Islet of Langerhans (tissue), 1 donor: ENCODE data around the gene RBM6.
"Not testable (repeated sequence)": the region's sequence is repeated elsewhere in the genome, so short reads cannot be mapped to it uniquely, and the experiment has no call there.

Experiments
- FAIRE-seq: peaks from one replicate; lab custom pipeline; 2011; peaks lifted over from hg19 to GRCh38; lab: Jason Lieb, UNC

Gene RBM6

DNA sequence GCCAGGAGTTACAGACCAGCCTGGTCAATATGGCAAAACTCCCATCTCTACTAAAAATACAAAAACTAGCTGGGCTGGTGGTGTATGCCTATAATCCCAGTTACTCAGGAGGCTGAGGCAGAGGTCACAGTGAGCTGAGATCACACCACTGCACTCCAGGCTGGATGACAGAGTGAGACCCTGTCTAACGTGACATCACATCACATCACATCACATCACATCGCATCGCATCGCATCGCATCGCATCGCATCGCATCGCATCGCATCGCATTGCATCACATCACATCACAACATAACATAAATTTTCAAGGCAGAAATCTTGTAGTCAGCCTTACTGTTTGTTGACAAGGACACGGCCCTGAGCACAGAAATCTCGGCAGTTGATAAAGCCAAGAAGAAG lies 44.4 kb downstream of the RBM6 start:
- no peak for FAIRE-seq

DNA sequence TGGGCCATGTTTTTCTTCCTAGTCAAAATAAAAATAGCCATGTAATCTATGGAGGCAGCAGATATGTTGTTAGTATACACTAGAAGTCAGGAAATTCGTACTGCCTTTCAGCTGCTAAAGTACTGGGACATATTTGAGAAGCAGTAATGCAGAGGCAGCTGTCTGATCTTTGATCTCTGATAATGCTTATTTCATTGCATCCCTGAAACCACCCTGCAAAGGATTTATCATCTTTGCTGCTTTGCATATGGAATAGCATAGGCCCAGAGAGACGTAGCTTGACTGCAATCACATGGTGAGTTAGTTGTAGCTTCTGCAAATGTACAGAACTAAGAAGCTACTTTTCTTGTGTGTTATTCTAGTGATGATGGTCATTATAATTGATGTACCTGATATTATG lies 52.4 kb downstream of the RBM6 start:
- FAIRE-seq: no peak

DNA sequence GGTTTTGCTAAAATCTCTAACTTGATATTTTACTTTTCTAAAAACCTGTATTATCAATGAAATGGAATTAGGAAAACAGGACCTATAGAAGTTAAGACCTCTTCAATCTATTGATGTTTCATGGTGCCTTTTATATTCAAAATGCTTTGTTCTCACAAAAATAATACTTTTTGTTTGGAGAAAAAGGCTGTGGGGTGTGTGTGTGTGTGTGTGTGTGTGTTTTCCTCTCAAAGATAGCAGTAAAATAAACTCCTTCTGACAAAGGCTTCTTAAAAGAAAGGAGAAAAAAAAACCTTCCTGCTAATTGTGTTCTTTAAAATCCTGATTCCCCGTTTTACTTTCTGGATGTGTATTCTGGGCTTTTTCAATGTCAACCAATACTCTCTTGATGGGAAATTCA lies 54.5 kb downstream of the RBM6 start:
- FAIRE-seq: no peak

DNA sequence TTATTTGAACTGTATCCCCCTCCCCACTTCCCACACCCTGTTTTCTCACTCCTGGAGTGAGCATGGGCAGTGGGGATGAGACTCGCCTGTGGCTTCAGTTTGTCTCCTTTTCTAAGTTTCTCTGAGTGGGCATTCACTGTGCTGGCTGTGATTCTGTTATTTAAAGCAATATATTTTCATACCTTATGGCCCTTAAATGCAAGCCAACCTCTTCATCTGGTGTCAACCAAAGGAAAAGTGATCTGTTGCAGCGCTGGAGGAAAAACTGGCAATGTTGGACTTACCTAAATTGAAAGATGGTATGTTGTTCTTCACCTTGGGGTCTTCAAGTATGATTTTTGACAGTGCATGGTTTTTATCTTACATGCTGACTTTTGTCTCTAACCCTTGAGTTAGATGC lies 56.1 kb downstream of the RBM6 start:
- FAIRE-seq: no peak

DNA sequence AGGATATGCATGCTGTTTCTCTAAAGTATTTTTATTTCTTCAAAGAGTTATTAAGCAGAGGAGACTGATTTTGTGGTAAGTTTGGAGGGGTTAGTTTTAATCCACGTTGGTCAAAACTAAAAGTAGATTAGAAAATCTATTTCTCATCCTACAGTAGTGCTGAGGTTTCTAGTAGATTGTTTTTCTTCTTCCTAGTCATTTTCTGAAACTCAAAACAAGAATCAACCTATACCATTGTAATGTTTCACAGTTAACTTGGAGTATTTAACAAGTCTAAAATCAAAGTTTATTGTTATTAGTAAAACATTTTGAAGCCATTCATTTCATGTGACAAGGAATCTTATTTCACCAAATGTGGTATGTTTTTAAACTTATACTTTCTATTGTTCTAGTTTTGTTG lies 57.9 kb downstream of the RBM6 start:
- peak; percentile 9 for FAIRE-seq

DNA sequence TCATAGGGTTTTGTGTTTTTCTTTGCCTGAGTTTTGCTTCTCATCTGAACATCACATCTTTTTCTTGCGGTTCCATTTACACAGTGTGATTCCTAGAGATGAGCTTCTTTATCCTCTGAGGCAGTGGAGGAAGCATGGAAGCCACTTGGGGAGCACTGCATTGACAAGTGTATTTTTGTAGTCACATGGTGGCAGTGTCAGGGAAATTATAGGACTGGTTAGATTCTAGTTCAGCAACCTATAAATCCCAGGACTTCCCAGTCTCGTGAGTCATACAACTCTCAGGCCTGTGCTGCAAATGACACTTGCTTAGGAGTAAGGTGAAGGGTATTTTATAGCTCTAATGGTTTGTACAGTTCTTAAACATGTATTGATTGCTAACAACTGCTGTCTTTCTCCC lies 58.4 kb downstream of the RBM6 start:
- no peak for FAIRE-seq

DNA sequence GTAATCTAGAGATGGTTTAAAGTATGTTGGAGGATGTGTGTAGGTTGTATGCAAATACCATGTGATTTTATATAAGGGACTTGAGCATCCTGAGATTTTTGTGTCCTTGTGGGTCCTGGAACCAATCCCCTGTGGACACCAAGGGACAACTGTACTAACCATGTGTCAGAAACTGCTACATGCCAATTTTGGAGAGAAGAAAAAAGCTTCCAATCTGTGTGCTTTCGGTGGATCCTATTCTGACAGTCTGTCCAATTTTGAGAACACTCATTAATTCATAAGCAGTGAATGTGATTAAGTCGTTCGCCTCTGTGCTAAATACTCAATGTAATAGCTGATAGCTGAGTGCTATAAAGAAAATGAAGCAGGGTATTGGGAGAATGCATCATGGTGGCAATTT lies 61.6 kb downstream of the RBM6 start:
- FAIRE-seq: no peak

DNA sequence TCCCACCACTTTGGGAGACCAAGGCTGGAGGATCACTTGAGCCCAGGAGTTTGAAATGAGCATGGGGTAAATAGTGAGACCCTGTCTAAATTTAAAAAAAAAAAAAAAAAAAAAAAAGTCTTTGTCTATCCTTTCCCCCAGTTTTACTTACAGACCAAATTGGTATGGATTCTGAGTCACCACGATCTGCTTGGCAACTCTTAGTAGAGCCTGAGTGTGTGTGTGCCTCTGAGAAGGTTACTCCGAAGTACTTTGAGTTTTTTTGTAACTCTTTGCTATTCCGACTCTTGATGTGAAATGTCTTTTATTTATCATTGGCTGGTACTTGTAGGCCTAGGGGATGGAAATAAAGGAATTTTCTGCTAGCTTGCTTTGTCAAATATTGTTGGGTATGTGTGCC lies 63.3 kb downstream of the RBM6 start:
- no peak for FAIRE-seq

DNA sequence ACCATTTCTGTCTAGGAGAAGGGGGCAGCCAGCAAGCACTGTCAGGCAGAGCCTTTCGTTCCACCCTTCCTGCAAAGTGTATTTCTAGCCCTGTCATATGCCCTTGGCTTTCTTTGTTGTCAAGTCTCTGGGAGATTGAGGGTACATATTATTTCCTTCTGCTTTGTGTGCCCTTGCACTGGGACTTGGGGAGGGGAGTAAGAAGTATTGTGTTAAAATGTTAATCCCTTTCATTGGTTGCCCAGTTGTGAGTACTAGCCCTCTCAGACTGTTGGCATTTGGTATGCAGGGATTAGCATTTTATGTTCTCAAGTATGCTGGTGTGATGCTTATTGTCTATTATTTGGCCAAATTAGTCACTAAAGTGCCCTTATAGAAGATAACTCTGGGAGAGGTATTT lies 63.9 kb downstream of the RBM6 start:
- FAIRE-seq: no peak

DNA sequence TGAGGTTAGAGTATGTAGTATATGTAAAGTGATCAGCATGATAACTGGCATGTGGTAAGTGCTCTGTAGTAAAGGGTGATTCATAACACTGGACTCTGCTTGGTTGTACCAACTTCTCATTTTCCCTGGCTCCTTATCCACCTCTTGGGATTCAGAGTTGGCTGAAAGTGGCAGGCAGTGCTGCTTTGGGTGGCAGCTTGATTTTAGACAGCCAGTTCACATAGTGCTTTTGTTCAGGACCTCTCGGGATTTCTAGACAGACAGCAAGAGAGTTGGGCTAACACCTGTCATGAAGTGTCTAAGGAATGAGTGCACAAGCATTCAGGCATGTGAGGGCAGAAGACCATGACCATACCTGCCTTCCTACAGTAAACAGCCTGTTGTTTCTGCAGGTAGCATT lies 69.0 kb downstream of the RBM6 start:
- no peak for FAIRE-seq

DNA sequence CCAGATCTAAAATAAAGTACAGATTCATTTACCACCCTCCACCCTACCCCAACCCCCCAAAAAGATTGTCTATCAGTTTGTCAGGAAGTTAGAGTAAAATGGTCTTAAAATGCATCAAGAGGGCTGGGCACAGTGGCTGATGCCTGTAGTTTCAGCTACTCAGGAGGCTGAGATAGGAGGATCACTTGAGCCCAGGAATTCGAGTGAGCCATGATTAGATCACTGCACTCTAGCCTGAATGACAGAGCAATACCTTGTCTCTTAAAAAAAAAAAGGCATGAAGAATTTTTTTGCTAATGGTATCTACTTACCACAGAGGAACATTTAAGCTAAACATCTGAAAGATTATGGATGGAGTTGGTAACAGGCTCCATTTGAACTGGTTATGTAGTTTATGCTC lies 71.0 kb downstream of the RBM6 start:
- no peak for FAIRE-seq

DNA sequence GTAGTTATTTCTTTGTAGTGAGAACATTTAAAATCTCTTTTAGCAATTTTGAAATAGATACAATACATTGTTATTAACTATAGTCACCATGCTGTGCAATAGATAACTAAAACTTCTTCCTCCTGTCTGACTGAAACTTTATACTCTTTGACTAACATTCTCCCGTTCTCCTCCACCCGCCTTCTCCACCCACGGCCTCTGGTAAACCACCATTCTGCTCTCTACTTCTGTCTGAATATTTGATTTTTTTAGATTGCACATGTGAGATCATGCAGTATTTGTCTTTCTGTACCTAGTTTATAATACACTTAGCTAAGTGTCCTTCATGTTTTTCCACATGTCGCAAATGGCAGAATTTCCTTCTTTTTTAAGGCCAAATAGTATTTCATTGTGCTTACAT lies 76.0 kb downstream of the RBM6 start:
- no peak for FAIRE-seq

DNA sequence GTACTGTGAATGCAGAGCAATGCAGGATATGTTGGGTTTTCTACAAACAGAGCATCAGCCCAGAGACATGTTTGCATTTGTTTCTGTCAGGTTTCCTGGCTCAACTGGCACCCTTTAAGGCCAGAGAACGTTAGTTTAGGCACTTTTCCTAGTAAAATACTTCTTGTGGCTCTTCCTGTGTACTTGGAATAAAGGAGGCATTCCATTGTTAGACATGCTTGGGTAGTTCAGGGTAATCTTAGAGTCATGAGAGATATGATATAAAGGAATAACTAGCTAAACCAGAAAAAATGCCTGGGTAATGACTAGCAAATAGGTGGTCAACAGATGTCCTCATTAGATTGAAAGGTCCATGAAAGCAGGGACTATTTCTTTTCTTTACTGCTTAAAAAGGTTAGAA lies 88.4 kb downstream of the RBM6 start:
- no peak for FAIRE-seq

DNA sequence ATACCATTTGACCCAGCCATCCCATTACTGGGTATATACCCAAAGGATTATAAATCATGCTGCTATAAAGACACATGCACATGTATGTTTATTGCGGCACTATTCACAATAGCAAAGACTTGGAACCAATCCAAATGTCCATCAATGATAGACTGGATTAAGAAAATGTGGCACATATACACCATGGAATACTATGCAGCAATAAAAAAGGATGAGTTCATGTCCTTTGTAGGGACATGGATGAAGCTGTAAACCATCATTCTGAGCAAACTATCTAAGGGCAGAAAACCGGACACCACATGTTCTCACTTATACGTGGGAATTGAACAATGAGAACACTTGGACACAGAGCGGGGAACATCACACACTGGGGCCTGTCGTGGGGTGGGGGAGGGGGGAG lies 91.3 kb downstream of the RBM6 start:
- not testable (repeated sequence) for FAIRE-seq

DNA sequence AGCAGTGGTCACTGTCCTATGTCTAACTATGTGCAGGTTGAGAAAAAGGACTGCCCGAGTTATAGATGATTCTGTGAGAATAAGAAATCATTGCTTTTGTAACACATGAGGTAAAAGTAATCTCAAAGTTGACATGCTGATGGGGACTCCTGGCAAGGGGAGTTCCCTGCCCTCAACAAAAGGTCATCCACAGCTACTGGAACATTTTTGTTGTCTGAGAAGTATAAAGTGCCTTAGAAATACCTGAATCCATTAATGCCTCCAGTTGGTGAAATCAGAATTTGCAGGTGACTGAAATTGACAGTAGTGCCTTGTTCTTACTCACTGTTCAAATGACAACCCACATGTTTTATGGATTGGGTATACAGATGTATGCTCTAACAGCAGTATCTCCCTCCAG lies 105.0 kb downstream of the RBM6 start:
- FAIRE-seq: no peak

DNA sequence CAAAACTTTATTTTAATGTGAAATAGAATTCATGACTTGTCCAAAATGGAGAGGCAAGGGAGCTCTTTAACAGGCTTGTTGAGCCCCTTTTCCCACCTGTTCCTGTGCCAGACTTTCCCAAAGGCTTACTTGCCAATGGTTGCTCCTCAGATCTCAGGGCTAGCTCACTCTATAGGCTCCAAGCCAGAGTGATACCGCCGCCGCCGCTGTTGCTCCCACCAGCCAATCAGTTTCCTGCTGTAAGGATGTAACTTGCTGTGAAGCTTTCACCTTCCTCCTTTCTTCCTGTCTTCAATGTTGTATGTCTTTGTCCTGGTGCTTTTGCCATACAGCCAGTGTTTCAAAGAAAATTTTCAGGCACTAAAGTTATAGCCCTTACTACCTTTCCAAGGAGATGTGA lies 107.5 kb downstream of the RBM6 start:
- FAIRE-seq: no peak

DNA sequence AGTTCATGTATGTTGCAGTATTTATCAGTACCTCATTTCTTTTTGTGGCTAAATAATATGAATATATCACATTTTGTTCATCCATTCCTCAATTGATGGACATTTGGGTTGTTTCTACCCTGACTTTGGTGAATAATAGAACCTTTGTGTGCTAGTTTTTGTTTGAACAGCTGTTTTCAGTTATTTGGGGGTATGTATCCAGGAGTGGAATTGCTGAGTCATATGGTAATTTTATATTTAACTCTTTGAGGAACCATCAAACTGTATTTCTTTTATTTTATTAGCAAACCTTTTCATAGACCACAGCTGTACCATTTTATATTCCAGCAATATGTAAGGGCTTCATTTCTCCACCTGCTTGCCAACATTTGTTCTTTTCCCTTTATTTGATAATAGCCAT lies 110.4 kb downstream of the RBM6 start:
- no peak for FAIRE-seq

DNA sequence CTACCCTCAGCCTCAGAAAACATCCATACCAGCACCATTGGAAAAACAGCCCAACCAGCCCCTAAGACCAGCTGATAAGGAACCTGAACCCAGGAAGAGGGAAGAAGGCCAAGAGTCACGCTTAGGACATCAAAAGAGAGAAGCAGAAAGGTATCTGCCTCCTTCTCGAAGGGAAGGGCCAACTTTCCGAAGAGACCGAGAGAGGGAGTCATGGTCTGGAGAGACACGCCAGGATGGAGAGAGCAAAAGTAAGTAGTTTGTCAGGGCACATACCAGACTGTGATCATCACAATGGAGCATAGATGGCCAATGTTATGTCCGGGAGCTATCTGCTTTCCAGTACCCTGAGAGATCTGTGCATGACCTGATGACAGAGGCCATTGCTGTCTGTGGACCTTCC lies 117.8 kb downstream of the RBM6 start:
- no peak for FAIRE-seq

DNA sequence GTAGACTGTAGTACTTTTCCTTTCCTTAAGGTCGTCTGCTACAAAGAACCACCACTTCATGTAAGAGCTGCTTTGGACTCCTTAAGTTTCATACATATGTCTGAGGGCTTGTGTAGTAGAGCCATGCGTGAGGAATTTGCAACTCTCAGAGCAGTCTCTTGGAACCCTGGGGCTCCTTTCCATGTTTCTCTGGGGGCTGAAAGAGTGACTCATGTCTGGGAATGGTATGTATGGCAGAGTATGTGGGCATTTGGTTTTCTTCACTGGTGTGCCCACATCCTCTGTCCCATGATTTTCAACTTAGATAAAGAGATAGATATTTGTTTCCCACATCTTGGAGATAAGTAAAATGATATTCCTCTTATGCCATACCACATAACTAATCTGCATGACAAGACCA lies 128.2 kb downstream of the RBM6 start:
- no peak for FAIRE-seq

DNA sequence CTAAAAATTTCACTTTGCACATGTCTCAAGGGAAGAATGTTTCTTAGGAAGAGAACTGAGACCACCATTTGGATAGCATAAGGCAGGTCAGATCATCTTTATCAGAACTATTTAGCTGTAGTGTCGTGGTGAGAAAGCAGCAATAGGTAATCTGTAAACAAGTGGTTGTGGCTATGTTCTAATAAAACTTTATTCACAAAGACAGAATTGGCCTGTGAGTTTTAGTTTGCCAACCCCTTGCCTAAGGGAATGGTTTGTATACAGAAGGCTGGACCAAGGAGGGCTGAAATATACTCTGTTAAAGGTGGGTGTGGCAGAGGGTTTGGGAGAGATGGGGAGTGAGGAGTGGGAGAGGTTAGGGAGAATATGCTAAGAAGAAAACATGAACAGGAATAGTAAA lies 138.1 kb downstream of the RBM6 start:
- FAIRE-seq: no peak

DNA sequence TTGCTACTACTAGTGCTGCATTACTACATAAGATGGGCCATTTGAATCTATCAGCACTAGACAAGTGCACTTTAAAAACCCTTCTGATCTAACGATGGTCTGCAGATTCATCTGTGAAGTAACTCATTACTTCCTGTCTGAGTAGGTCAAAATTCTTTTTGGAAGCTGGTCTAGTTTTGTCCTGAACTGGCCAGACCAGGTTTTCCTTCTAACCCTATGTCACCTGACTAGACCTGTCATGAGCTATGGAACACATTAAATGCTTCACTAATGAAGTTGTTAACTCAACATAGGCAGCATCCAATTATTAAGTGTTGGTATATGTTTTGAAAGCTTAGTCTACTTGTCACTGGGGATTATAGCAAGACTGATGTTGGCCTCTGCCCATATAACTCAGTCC lies 138.7 kb downstream of the RBM6 start:
- no peak for FAIRE-seq

DNA sequence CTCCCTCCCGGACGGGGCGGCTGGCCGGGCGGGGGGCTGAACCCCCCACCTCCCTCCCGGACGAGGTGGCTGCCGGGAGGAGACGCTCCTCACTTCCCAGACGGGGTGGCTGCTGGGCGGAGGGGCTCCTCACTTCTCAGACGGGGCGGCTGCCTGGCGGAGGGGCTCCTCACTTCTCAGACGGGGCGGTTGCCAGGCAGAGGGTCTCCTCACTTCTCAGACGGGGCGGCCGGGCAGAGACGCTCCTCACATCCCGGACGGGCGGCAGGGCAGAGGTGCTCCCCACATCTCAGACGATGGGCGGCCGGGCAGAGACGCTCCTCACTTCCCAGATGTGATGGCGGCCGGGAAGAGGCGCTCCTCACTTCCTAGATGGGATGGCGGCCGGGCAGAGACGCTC lies 145.0 kb downstream of the RBM6 start:
- FAIRE-seq: not testable (repeated sequence)

DNA sequence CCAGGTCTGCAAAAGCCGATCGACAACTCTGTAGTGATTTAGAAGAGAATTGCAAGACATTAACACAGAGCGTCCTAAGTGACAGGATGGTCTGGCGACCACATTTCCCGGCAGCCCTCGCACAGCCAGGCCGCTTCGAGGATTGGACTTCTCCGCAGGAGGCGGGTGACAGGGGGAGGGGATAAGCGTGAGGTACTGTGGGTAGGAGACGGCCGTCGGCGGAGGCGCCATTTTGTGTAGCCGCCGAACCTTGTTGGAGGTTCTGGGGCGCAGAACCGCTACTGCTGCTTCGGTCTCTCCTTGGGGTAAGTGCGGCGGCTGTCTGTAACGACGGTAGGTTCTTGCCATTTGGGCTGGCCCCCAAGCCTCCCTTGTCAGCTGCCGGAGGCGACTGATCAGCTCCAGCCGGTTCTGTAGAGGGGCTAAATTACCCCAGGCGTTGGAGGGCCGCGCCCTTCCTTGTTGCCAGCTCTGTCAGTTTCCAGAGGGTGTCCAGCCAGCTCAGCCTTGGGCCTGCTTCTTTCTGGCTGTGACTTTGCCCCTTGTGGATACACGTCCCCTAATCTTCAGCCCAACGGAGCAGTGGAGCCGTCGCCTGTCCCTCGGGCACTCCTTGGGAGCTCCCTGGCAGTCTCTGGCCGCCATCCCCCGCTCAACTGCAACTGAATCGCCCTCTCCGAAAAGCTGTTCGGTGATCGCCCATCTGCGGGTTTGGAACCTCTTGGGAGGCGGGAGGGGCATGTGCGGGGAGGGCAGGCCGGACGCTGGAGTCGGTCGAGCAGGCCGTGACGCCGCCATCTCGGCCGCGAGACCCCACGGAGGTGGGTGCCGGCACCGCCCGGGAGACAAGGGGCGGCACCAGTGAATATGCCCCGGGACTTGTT lies 149.0 kb downstream of the RBM6 start, which contains the start of gene RBM5:
Gene RBM5 (plus strand): TSS at position 195 of the 884 bp plus-strand sequence. CDS start 1,516 bp downstream, outside the sequence.
- FAIRE-seq: peak; percentile 13

DNA sequence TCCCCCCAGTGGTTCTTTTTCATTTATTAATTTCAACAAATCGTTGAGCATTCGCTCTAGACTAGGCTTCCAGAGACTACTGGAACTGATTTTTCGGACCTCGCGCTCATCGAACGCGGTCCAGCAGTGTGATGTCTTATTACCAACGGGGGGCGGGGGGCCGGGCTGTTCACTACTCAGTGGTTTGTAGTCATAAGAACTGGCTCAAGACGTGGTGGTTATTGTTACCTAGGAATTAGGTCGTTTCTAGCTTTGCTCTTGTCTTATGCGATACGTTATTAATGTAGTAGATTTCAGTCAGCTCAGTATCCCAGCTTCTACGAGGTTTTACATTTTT lies 149.6 kb downstream of the RBM6 start:
- FAIRE-seq: no peak

DNA sequence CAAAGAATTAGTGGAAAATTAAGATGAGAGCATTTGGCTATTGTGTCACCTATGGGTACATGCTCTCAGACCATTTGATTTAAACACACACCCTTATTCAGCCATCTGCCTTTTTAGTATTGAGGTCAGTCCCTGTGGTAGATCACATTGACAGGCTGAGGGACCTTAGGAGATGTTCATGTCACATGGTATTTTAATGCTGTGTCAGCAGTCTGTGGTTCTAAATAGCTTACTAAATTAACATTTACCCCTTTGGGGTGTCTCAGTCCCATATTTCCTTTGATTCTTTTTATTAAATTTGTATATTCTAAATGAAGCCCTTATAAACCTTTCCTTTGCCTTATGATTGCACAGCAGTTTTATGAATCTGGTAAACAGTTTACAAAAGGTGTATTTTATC lies 151.0 kb downstream of the RBM6 start:
- no peak for FAIRE-seq
